GM18508 (cell line): Measurements from ENCODE around the gene EBPL.

Source experiments
- ATAC-seq: cut with Tn5 transposase; IDR thresholded peaks from one replicate; pipeline ENCODE4 v1.9.1; 2021; ENCODE audit warnings: moderate number of reproducible peaks; ENCODE audit not compliant: insufficient read depth, unreplicated experiment

The EBPL gene

DNA sequence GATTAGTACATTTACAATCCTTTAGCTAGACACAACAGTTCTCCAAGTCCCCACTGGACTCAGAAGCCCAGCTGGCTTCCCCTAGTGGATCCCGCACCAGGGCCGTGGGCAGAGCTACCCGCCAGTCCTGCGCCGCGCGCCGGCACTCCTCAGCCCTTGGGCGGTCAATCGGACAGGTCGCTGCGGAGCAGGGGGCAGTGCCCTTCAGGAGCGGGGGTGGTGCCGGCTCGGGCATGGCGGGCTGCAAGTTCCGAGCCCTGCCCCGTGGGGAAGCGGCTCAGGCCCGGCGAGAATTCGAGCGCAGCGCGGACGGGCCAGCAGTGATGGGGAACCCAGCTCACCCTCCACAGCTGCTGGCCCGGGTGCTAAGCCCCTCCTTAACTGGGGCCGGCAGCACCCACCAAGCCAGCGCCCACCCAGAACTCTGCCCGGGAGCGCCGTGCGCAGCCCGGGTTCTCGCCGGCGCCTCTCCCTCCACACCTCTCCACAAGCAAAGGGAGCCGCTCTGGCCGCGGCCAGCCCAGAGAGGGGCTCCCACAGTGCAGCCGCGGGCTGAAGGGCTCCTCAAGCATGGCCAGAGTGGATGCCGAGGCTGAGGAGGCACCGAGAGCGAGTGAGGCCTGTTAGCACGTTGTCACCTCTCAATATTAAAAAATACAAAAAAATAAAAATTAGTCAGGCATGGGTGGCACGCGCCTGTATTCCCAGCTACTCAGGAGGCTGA is 12.9 kb downstream of the EBPL start:
- no peak for ATAC-seq

DNA sequence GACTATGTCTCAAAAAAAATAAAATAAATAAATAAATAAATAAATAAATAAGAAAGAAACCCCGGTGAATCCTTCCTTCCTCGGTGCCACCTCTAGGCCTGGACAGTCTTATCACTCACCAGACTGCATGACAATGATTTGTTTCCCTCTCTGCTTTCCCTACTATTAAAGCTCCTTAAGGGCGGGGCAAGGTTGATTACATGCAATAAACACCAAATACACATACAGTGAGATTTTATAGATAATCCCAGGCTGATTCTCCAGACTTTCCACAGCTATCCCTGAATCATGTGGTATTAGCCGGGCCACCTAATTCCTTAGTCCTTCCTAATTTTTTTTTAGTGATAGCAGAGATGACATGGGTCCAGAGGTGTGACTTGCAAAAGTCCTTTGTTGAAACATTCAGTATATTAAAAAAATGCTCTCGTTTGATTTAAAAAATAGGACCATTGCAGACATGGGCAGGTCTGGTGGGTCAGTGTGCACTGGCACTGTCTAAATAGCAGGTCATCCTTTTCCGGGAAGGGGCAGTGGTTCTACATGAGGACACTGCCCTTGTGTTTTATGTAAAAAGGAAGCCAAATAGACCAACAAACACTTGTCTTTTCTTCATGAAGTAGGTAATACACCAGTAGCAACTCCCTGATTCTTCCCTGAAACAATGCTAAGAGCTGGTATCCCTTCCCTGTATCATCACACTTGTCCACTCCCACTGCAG is 14.5 kb downstream of the EBPL start:
- ATAC-seq = no peak

DNA sequence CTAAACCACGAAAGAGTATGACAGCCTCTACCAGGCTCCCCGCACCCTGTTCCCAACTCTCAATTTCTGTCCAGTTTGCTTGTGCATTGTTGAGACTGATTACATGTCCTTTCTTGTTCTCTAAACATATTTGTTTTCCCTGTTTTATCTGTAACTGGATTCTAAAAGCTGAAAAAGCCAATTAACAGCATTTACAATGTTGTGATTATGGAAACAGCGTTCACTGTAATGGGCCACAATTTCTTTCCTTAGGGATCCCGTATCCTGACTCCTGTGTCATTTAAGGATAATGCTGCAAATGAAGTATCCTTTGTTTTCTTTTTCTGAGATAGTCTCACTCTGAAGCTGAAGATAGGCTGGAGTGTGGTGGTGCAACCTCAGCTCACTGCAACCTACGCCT is 20.5 kb downstream of the EBPL start:
- no peak for ATAC-seq

DNA sequence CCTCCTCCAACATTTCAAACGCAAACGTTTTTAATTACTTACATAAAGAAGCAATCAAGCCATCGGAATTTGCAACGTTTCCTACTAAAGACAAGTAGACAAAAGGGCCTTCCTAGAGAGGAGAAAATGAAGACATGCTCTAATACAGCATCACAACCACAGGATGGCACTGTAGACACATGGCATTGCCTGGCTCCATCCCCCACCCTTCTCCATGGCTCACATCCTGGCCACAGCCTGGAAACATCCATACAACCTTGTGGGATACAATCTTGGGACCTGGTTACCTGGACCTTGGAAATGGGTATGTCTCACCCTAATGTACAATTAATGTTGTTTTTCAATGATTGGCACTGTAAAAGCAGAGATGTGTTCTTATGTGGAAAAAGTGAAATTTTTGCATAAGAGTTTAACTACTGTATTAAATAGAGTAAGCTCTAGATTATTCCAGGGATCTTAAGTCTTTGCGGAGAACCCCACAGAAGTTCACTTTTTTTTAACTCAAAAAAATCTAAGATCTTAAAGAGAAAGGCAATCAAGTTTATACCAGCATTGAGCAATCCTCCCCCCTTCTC is 21.5 kb downstream of the EBPL start:
- no peak for ATAC-seq

DNA sequence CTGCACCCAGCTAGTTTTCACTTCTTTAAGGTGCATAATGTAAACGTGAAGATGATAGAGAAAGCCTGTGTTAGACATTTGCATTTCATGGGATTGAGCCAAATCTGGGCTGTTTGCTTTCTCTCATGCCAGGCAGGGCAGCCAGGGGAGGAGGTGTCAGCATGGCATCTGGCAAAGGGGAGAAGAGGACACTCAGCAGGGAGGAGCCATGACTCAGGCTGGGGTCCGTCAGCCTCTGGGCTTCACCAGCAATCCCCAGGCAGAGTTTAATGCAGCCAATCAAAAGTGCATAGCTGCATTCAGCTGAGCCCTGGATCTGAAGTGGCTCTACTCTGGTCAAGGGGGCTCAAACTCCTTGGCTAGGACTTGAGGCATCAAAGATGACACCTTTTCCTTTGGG is 23.5 kb downstream of the EBPL start:
- no peak for ATAC-seq

DNA sequence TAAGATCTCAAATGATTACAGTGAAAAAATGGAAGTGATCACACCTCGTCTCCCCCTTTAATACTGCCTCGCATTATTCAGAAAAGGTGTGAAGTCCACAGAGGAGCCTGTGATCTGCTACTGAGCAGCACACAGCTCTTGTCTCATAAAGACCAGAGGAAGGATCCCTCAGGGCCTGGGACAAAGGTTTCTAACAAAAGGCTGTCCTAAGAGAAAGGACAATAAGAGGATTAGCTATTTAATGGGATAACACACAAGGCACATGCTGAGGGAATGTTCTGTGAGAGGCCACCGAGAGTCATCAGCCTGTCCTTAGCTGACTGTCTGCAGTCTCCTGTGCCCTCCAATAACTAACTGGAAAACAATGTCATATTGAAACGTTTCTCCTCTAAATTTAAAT is 26.7 kb downstream of the EBPL start:
- ATAC-seq = no peak

DNA sequence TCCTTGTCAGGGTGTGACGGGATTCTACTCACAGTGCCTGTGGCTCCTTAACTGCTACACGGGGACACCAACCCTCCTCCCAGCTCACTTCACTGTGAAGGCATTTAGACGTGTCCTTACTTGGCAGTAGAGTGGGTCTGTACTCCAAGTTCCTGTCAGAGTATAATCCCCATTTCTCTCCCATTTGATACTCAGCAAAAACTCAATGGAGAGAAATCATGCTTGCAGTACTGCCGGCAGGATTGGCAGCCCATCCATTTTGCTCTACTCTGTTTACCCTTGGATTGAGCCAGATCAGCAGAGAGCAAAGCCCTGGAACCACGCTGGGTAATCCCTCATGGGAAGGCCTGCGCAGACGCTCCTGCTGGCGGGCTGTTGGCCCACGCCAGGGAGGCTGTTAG is 34.0 kb downstream of the EBPL start:
- no peak for ATAC-seq

DNA sequence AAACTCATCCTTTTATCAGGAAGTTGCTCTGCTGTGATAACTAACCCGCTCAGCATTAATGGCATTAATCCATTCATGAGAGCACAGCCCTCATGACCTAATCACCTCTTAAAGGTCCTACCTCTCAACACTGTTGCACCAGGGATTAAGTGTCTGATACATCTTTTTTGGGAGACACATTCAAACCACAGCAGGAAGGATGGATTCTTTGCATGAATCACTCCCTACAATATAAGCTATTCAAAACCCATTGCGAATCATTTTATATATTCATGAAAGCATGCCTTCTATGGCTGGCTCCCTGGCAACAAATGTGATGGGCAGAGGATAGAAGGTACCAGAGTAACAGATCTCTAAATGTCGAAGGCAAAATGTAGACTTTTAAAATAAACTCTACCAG is 35.4 kb downstream of the EBPL start:
- ATAC-seq = no peak

DNA sequence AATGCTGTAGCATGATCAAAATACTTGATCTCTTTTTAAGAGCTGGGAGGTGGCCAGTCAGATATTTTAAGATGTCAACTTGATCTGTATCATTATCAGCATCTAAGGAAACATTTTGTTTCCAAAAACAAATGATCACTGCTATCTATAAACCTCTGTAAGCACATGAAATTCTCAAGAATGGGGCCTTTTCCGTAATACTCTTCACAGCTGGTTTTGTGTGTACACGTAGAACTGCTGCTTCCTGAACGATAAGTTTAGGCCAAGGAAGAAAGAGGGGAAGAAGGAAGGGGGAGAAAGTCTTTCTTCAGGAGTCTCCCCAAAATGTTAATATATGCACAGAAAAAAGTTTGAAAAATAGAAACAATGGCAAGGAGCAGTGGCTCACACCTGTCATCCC is 37.3 kb downstream of the EBPL start:
- ATAC-seq = no peak

DNA sequence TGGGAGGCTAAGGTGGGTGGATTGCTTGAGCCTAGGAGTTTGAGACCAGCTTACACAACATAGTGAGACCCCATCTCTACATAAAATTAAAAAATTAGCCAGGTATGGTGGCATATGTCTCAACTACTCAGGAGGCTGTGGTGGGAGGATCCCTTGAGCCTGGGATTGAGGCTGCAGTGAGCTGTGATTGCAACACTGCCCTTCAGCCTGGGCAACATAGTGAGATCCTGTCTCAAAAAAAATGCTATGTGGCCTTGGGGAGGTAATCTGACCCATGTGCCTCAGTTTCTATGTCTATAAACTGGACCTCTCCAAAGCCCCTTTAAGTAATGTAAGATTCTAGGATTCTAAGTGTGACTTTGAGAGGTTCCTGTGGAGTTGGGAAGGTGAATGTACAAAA is 37.8 kb downstream of the EBPL start:
- no peak for ATAC-seq

DNA sequence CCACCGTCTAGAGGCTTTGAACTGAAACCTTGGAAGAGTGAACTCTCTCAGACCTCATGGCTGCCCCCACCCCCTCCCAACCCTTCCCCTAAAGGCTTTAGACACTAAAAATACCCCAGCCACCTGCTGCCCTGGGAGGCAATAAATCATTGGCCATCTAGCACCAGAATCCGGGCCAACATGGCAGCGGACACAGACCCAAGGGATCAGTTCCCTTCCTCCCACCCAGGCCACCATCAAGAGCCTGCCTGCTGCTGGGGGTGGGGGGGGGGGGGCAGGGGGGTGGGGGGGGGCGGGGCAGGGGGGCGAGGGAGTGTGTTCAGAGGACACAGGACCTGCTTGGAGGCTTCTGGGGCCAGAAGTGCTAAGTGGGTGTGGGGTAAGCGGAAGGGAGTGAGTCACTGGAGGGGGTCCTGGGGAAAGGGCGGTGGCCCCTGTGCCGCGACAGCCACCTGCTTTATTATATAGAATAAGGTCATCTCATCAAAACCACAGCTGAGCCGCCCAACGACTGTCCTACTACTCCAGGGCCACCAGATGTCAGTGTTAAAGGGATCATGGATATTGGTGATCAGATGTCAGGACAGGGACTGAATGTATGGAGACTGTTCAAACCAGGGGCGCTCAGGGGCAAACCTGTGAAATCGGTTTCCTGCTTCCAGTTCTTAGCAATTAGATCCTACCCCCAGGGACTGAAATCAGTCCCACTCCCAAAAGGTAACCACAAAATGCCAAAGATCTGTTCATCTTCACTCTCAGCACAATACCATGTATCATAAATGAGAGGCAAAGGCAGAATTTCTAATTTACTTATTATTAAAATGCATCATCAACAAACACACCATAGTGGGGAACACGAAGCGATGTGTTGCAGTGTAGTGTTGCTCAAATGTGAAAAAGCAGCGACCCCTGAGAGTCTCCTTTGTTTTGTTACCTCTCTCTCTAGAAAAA is 38.7 kb downstream of the EBPL start:
- ATAC-seq = no peak

DNA sequence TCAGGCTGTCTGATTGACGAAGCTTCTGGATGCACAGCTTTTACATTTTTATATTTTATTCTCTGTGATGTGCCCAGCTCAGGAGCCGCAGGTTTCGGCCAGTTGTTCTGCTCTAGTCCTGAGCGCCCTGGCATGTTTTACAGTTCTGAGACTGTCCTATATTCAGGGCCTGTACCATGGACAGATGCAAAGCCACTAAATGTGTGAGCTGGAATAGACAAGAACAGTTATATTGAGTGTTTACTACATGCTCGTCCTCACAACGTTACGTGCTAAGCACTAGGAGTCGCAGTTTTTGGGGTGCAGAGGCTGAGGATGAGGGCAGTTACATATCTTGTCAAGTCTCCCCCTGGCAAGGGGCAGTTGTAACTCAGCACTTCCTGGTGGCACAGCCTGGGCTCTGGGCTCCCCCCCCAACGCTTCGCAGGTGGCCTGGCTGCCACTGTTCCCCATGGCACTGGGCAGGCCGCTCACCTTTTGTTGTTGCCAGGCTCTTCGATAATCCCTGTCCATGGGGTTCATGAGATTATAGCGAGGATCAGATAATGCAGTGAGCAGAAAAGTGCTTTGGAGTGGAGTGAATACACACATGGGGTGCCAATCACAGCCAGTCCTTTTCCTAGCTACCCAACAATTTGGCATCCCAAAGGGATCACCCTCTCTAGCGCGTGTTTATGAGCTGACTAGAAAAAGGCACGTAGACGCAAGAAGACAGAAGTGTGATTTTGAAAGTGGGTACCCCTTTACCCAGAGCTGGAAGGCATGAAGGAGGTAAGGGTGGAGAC is 39.5 kb downstream of the EBPL start:
- ATAC-seq = no peak

DNA sequence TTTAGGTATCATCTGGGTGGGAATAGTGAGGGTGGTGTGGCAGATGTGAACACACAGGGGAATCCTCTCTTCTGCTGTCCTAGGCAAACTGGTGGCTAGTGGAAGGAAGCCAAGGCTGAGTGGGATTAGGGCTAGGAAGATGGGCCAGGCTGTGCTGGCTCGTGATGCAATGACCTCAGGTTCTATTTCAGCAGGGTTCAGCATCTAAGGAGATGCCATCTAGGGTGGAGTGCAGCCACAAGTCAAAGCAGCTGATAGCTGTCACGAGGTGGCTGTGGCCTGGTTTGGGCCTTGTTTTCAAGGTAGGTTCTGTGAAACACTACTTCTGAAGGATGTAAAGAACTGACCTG is 41.3 kb downstream of the EBPL start:
- ATAC-seq = no peak

DNA sequence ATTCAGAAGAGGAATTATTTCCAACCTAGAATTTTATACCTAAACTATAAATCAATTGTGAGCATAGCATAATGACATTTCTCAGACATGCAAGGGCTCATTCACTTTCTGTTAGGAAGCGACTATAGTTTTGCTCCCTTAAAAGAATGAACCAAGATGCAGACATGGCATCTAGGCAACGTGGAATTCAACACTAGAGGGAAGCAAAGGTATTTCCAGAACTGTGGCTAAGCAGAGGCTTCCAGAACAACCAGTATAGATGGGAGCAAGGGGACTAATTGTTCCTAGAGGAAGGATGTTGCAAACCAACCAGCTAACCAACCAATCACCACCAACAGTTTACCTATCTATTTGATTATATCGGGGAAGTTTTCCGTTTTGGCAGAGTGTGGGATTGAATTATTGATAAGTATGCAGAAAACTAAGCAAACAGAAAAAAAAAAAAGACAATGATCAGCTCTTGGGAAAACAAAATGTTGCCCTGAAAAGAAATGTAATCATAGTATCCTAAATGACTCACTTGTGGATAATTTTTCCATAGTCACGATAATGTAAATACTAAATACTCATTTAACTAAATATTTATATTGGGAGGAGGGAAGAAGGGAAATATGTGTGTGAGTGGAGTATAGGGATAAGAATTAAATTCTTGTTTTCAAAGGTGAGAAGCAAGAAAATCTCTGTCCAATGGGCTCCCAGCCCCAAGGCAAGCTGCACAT is 41.9 kb downstream of the EBPL start:
- ATAC-seq = no peak

DNA sequence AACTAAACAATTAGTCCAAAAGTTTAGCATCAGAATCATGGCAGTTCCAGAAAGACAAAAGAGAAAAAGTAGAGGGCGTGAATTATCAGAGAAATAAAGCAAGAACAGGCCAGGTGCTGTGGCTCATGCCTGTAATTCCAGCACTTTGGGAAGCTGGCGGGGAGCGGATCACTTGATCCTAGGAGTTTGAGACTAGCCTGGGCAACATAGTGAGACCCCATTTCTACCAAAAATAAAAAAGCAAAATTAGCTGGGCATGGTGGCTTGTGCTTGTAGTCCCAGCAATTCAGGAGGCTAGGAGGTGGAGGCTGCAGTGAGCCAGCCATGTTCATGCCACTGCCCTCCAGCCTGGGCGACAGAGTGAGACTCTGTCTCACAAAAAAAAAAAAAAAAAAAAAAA is 44.6 kb downstream of the EBPL start:
- ATAC-seq = no peak

DNA sequence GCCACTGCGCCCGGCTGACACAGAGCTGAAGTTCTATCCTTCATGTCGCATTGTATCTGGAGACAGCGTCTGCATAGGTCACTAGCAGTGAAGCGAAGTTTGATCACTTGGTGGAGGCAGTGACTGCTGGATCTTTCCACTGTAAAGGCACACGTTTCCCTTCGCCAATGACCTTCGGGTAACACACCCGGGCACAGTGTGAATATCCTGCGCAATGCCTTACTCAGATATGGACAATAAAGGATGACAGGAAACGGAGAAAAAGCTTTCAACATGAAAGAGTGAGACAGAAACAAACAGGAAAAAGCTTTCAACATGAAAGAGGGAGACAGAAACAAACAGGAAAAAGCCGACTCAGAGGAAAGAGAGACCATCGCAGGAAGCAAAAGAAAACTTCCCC is 45.8 kb downstream of the EBPL start:
- no peak for ATAC-seq

DNA sequence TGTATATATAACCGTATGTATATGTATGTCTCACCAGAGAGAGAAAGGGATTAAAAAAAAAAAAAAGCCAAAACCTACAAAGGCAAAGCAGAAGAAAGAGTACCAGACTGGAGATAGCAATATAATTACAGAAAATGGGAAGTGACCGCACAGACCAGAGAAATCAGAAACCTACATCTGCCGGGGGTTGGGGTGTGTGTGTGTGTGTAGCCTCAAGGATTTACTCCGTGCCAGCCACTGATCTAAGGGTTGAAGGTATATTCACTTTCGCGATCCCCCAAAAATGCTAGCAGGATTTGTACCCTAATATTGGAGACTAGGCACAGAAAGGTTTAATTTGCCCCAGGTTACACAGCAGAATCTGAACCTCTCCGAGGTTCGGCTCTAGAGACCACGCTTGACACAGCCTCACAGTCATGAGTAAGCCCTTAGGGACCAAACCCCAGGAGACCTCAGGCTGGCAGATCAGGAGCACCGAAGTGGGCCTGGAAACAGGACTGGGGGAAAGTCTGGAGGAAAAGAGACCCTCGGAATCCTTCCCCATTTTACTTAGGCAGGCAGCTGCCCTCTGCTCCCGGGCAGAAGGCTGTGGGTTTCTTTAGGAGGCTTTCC is 48.1 kb downstream of the EBPL start:
- ATAC-seq = no peak

DNA sequence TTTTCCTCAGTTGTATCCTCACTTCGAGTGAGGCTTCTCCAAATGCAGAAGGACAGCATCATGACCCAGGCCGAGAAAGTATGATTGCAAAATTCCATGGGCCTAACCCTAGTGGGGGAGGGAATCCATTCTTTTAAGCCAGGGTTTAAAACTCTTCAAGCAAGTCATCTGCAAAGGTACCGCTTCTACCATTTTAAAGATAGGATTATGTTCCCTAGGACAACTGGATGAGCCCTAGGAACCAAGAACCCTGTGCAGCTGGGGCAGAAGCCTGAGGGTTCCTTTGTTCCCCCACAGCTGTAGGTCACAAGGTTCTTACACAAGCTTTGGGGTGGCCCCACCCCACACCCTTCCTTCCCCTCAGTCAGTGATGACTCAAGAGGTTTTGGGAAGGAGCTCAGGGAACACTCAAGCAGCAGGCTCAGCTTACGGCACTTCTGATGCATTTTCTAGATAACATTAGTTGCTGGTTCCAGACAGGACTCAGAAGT is 49.4 kb downstream of the EBPL start:
- ATAC-seq = no peak

DNA sequence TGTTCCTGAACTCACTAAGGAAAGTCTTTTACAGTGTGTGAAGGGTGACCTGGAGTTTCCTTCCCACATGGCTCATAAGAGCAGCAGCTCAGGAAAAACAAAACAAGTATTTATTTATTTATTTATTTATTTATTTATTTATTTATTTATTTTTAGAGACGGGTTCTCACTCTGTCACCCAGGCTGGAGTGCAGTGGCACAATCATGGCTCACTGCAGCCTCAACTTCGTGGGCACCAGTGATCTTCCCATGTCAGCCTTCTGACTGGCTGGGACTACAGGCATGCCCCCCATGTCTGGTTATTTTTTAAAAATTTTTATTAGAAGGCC is 52.6 kb downstream of the EBPL start:
- ATAC-seq = no peak
